Endothelial cell of umbilical vein (primary cell): Measurements from ENCODE around the gene LDHAL6B. TPM values are rescaled to one million over a fixed set of nuclear protein-coding genes. Genes with fewer than 3 reads are reported as not detected.

ENCODE experiments used
- BruUV-seq: library from RNA; stranded (reverse); fragments of 400-500 nt; replicated peaks from 2 replicates; lab custom pipeline; 2021; lab: Mats Ljungman, UMichigan
- CTCF ChIA-PET: fragments of 300-600, 350-600 bp; sonication (Branson Sonifier 250); formaldehyde crosslinking; loops from one replicate; lab custom pipeline; 2021; ENCODE audit warnings: antibody characterized with exemption, inconsistent platforms; lab: Charles Lee
- POLR2A ChIA-PET: fragments of 300-600, 350-600 bp; sonication (Branson Sonifier 250); formaldehyde crosslinking; loops from one replicate; lab custom pipeline; 2021; ENCODE audit warnings: antibody characterized with exemption, inconsistent platforms; lab: Charles Lee
- DNase-seq: peaks from one replicate; pipeline ENCODE4 v3.0.0-alpha.2; 2011; ENCODE audit warnings: low read depth, low spot score
- FAIRE-seq: peaks from 2 replicates; lab custom pipeline; 2011; peaks lifted over from hg19 to GRCh38; lab: Jason Lieb, UNC
- H2AFZ ChIP-seq: 2 replicates; pipeline ENCODE4 v1.6.0; 2012; ENCODE audit warnings: low read depth, low read length, control low read depth, inconsistent platforms
- H3K27ac ChIP-seq: 2 replicates; pipeline ENCODE4 v1.5.1; 2011; ENCODE audit warnings: low read depth, mild to moderate bottlenecking, control low read depth, low read length, moderate library complexity; ENCODE audit not compliant: insufficient read depth
- H3K27me3 ChIP-seq, 2 experiments: 2 replicates each; pipeline versions ENCODE4 v1.6.0 to v1.6.1; 2011; ENCODE audit warnings: low read length in 2 of 2, mixed read lengths in 1 of 2; ENCODE audit not compliant: control insufficient read depth in 2 of 2, insufficient read depth in 2 of 2
- H3K36me3 ChIP-seq, 2 experiments: 2 replicates in 1 of 2; 3 replicates in 1 of 2; pipeline ENCODE4 v1.5.1; 2011; ENCODE audit warnings: low read length in 2 of 2, mild to moderate bottlenecking in 1 of 2, moderate library complexity in 1 of 2; ENCODE audit not compliant: control insufficient read depth in 2 of 2, insufficient read depth in 2 of 2; ENCODE audit errors: extremely low read depth in 1 of 2
- H3K4me1 ChIP-seq: 3 replicates; pipeline ENCODE4 v1.5.1; 2011; ENCODE audit warnings: mild to moderate bottlenecking, low read length; ENCODE audit not compliant: control insufficient read depth, insufficient read depth; ENCODE audit errors: extremely low read depth
- H3K4me2 ChIP-seq: 2 replicates; pipeline ENCODE4 v1.6.1; 2011; ENCODE audit warnings: low read length, control low read depth, mixed read lengths; ENCODE audit not compliant: insufficient read depth
- H3K4me3 ChIP-seq, 3 experiments: fragments of 200-600 bp in 1 of 3; sonication (generic), shearing (Covaris generic) in 1 of 3; replicated peaks in 1 of 3; 2 replicates each; pipeline ENCODE4 v1.5.1; 2011 to 2016; ENCODE audit warnings: control low read depth in 3 of 3, low read length in 3 of 3, mild to moderate bottlenecking in 2 of 3, inconsistent platforms in 1 of 3, low read depth in 1 of 3, moderate library complexity in 1 of 3; ENCODE audit not compliant: insufficient read depth in 1 of 3
- H3K79me2 ChIP-seq: 2 replicates; pipeline ENCODE4 v1.6.0; 2012; ENCODE audit warnings: low read length, inconsistent platforms; ENCODE audit not compliant: control insufficient read depth, insufficient read depth
- H3K9ac ChIP-seq: replicated peaks from 2 replicates; pipeline ENCODE3; 2011; ENCODE audit warnings: low read length, control low read depth; ENCODE audit not compliant: insufficient read depth; ENCODE audit errors: extremely low read depth
- H3K9me1 ChIP-seq: replicated peaks from 3 replicates; pipeline ENCODE4 v1.6.0; 2011; ENCODE audit warnings: mild to moderate bottlenecking, low read length; ENCODE audit not compliant: control insufficient read depth, insufficient read depth; ENCODE audit errors: extremely low read depth
- H3K9me3 ChIP-seq: replicated peaks from 2 replicates; pipeline ENCODE4 v1.5.1; 2012; ENCODE audit warnings: low read length, inconsistent platforms; ENCODE audit not compliant: control insufficient read depth, insufficient read depth
- H4K20me1 ChIP-seq: replicated peaks from 2 replicates; pipeline ENCODE3; 2011; ENCODE audit warnings: mild to moderate bottlenecking, low read length; ENCODE audit not compliant: control insufficient read depth, insufficient read depth; ENCODE audit errors: extremely low read depth
- EZH2 ChIP-seq: IDR thresholded peaks from 2 replicates; pipeline ENCODE4 v1.6.1; 2012; ENCODE audit warnings: borderline replicate concordance, low read depth, mild to moderate bottlenecking, moderate library complexity, low read length, inconsistent platforms; ENCODE audit not compliant: severe bottlenecking
- FOS ChIP-seq: IDR thresholded peaks from 2 replicates; pipeline ENCODE4 v1.6.1; 2011; ENCODE audit warnings: mild to moderate bottlenecking, low read length, moderate library complexity, borderline replicate concordance; ENCODE audit not compliant: insufficient read depth
- GATA2 ChIP-seq: IDR thresholded peaks from 2 replicates; pipeline ENCODE4 v1.7.0; 2011; ENCODE audit warnings: low read depth, mild to moderate bottlenecking, moderate library complexity, mixed read lengths, low read length; ENCODE audit not compliant: insufficient read length, insufficient read depth
- JUN ChIP-seq: IDR thresholded peaks from 2 replicates; pipeline ENCODE4 v1.6.1; 2011; ENCODE audit warnings: borderline replicate concordance, low read depth; ENCODE audit not compliant: insufficient read length, insufficient read depth
- MYC ChIP-seq: IDR thresholded peaks from one replicate; pipeline ENCODE4 v1.6.1; 2011; ENCODE audit warnings: mild to moderate bottlenecking, low read depth, low read length
- POLR2A ChIP-seq: IDR thresholded peaks from 2 replicates; pipeline ENCODE4 v1.6.1; 2012; ENCODE audit warnings: low read depth, mild to moderate bottlenecking, control low read depth, low read length
- POLR2AphosphoS5 ChIP-seq: IDR thresholded peaks from 2 replicates; pipeline ENCODE4 v1.6.1; 2012; ENCODE audit warnings: low read depth, mild to moderate bottlenecking, control low read depth, low read length, moderate library complexity; ENCODE audit not compliant: insufficient read depth
- dilution Hi-C: fragments of 300-500 bp; cut with MboI; formaldehyde crosslinking; loops from one replicate; pipeline ENCODE4 v1.15.0; 2019; ENCODE audit warnings: low sequenced_read_pairs; ENCODE audit not compliant: extremely low pct_ligation_motif_present
- intact Hi-C: fragments of 100-400 bp; cut with micrococcal nuclease; formaldehyde crosslinking; loops from one replicate; pipeline ENCODE4 v1.10.0; 2022
- polyA plus RNA-seq, 4 experiments: library from polyadenylated mRNA; depleted of rRNA in 3 of 4; stranded (reverse) in 3 of 4; unstranded in 1 of 4; fragments of >200 nt; gene quantifications; 2 replicates each; pipeline versions ENCODE4 v1.2.1 to v1.2.3, GENCODE V29; 2011 to 2012; ENCODE audit warnings: missing spikeins in 1 of 4
- total RNA-seq: library from RNA; stranded (reverse); gene quantifications from 2 replicates; pipeline ENCODE4 v1.2.3, GENCODE V29; 2021
- TF ChIP-seq, protein P1 (sequence below): IDR thresholded peaks from 2 replicates; pipeline ENCODE4 v1.6.1; 2011; ENCODE audit not compliant: insufficient read depth, insufficient read length
- TF ChIP-seq, protein P2 (sequence below), 2 donors: IDR thresholded peaks; 1 replicate in 1 of 2; 2 replicates in 1 of 2; pipeline ENCODE4 v1.5.1; 2011; ENCODE audit warnings: low read length in 2 of 2, mild to moderate bottlenecking in 2 of 2, moderate library complexity in 2 of 2, control low read depth in 1 of 2, inconsistent platforms in 1 of 2, low read depth in 1 of 2; ENCODE audit not compliant: insufficient read depth in 1 of 2; ENCODE audit errors: extremely low read depth in 1 of 2

Gene LDHAL6B
- total and polyA plus RNA-seq, 2 donors (not counting 3 experiments of a cell fraction or from before 2014, with no cell fraction given), result not detected

DNA sequence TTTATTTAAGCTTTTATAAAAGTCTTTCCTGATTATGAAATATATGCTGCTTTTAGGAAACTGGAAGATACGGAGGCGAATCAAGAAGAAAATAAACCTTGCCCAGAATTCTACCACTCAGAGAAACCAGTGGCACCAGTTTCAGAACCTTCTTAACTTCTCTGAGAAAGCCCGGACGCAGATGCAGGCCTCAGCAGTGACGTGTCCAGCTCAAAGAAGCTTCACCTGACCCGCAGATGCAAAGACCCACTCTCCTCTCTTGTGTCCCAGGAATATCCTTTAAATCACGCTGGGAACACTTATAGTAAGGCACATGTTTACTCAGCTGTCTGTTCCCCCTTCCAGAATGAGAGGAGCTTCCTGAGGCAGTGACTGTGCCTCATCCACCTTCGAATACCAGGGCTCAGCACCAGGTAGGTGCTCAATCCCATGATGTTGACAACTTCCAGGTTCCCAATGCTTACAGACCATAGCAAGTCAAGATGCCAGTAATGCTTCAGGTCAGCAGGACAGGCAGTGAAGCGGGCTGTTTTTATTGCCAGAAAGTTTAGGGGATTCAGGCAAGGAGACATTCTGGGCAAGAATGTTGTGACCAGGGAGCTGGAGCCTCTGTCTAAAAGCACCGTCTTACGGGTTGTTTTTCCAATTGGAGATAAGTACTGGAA, 39.9 kb upstream of the LDHAL6B start:
- CTCF ChIA-PET, result interaction anchor here (1.0 to 1.7 kb wide), 5 partner anchors 8 to 335 kb away, joined by 3 to 9 read pairs (median 4); no protein-coding TSS in a partner anchor
- dilution Hi-C loops, result no loop called here
- H3K27ac ChIP-seq, result no peak overlapping the region

DNA sequence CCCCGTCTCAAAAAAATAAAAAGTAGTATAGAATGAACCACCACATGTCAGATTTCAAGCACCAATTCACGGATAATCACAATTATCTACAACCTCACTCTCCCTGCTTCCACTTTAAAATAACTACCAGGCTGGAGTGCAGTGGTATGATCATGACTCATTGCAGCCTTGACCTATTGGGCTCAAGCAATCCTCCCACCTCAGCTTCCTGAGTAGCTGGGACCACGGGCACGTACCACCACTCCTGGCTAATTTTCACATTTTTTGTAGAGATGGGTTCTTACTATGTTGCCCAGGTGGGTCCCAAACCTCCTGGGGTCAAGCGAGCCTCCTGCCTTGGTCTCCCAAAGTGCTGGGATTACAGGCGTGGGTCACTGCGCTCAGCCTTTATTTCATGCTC, 38.1 kb upstream of the LDHAL6B start:
- Histone ChIP-seq H3K79me2 (no peaks in the 10 kb centered on the region), H4K20me1 (no peaks in the 10 kb centered on the region), H3K9ac (no peak overlapping the region), H3K27ac (peak overlapping the region; percentile 75), H3K27me3 (no peaks in the 10 kb centered on the region), H3K36me3 (peaks cover 6 to 7% of the 10 kb centered on the region in 2 experiments), H2AFZ (no peak overlapping the region), H3K9me1 (no peaks in the 10 kb centered on the region), H3K9me3 (no peaks in the 10 kb centered on the region), H3K4me3 (no peak overlapping the region), H3K4me1 (peaks cover 48% of the 10 kb centered on the region), H3K4me2 (peak overlapping the region; percentile 18)
- FAIRE-seq (peak; percentile 82), DNase-seq (peak; percentile 50)
- ChIA-PET CTCF (interaction anchor here (2.0 kb wide), 1 partner anchor 325 kb away, joined by 6 read pairs; no protein-coding TSS in a partner anchor), POLR2A (no interaction called here)
- BruUV-seq, result no TSS peak
- dilution Hi-C loops (no loop called here), intact Hi-C loops (no loop called here)
- TF ChIP-seq EZH2 (no peak), POLR2AphosphoS5 (peak; percentile 38), JUN (peak; percentile 40), GATA2 (no peak), FOS (peak; percentile 65), POLR2A (peak; percentile 15), MYC (no peak)
- TF ChIP-seq, protein P1, sequence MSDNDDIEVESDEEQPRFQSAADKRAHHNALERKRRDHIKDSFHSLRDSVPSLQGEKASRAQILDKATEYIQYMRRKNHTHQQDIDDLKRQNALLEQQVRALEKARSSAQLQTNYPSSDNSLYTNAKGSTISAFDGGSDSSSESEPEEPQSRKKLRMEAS, result no peak
- TF ChIP-seq, protein P2, sequence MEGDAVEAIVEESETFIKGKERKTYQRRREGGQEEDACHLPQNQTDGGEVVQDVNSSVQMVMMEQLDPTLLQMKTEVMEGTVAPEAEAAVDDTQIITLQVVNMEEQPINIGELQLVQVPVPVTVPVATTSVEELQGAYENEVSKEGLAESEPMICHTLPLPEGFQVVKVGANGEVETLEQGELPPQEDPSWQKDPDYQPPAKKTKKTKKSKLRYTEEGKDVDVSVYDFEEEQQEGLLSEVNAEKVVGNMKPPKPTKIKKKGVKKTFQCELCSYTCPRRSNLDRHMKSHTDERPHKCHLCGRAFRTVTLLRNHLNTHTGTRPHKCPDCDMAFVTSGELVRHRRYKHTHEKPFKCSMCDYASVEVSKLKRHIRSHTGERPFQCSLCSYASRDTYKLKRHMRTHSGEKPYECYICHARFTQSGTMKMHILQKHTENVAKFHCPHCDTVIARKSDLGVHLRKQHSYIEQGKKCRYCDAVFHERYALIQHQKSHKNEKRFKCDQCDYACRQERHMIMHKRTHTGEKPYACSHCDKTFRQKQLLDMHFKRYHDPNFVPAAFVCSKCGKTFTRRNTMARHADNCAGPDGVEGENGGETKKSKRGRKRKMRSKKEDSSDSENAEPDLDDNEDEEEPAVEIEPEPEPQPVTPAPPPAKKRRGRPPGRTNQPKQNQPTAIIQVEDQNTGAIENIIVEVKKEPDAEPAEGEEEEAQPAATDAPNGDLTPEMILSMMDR (IDR thresholded peaks at IDR 0.05; ENCODE audit: extremely low read depth in 1 of 2, insufficient read depth in 1 of 2, low read depth in 1 of 2, low read length in 2 of 2), result no peak

More for the DNA sequence above, 39.9 kb upstream of the LDHAL6B start:
- no peaks in the 10 kb centered on the region for H3K9me1 ChIP-seq
- no peaks in the 10 kb centered on the region for H4K20me1 ChIP-seq
- H3K4me1 ChIP-seq, result peaks cover 48% of the 10 kb centered on the region
- H3K9ac ChIP-seq, result no peak overlapping the region
- H3K27me3 ChIP-seq, result no peaks in the 10 kb centered on the region
- no peak overlapping the region for H2AFZ ChIP-seq
- no peak for TF ChIP-seq FOS
- no peaks in the 10 kb centered on the region for H3K9me3 ChIP-seq
- H3K4me2 ChIP-seq, result no peak overlapping the region
- no peak overlapping the region for H3K4me3 ChIP-seq
- peak; percentile 30 for DNase-seq
- BruUV-seq, result no TSS peak
- FAIRE-seq, result no peak
- peaks cover 0 to 9% of the 10 kb centered on the region in 2 experiments for H3K36me3 ChIP-seq
- no peaks in the 10 kb centered on the region for H3K79me2 ChIP-seq
- intact Hi-C loops, result no loop called here
- POLR2A ChIA-PET, result no interaction called here
